Mucosa of rectum (tissue), 2 donors: ENCODE results near the gene CLCF1.

Experiments
- H3K27ac ChIP-seq, 2 donors: one replicate each; pipeline ENCODE4 v1.7.0; 2013; ENCODE audit warnings: inconsistent platforms in 2 of 2, low read depth in 2 of 2, low read length in 2 of 2
- H3K27me3 ChIP-seq, 2 donors: one replicate each; pipeline ENCODE4 v1.7.0; 2013; ENCODE audit warnings: low read length in 2 of 2; ENCODE audit not compliant: control insufficient read depth in 2 of 2, insufficient read depth in 2 of 2
- H3K36me3 ChIP-seq, 2 donors: one replicate each; pipeline ENCODE4 v1.7.0; 2013; ENCODE audit warnings: low read length in 2 of 2; ENCODE audit not compliant: control insufficient read depth in 2 of 2, insufficient read depth in 2 of 2
- H3K4me1 ChIP-seq, 2 donors: one replicate each; pipeline ENCODE4 v1.7.0; 2013; ENCODE audit warnings: low read length in 2 of 2, mild to moderate bottlenecking in 1 of 2; ENCODE audit not compliant: control insufficient read depth in 2 of 2, insufficient read depth in 2 of 2
- H3K4me3 ChIP-seq, 2 donors: one replicate each; pipeline ENCODE4 v1.7.0; 2013; ENCODE audit warnings: low read length in 2 of 2
- H3K9ac ChIP-seq, 2 donors: one replicate each; pipeline ENCODE4 v1.7.0; 2013; ENCODE audit warnings: low read length in 2 of 2, low read depth in 1 of 2, mild to moderate bottlenecking in 1 of 2
- H3K9me3 ChIP-seq, 2 donors: one replicate each; pipeline ENCODE4 v1.7.0; 2013; ENCODE audit warnings: low read length in 2 of 2; ENCODE audit not compliant: control insufficient read depth in 2 of 2
- donor health status: healthy.
- donor health status: Normal muscosa, but diverticular disease.

Gene CLCF1

DNA sequence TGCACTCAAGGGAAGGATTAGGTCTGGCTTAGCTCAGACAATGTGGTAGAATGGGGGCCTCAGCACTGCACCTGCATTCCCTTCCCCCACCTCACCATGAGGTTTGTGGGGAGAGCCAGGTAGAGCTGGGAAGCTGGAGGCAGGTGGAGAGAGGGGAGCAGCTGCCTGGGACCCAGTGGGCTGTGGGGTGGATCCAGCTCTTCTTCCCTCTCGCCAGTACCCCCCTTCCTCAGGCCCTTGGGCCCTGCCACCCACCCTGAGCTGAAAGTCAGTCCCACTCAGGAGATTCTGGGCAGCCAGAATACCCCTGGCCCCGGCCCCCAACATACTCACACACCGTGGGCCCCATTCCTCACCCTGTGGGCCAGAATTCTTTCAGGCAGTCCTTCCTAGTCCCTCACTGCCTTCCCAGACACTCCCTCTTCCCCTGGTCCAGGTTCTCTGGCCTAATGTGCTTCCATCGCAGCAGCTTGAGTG lies 17.0 kb downstream of the CLCF1 start:
- Histone ChIP-seq H3K27ac (peak overlapping the region; percentile 99 to 100), H3K9me3 (no peaks in the 10 kb centered on the region), H3K4me3 (peak overlapping the region; percentile 63 to 69), H3K4me1 (peaks cover 43 to 53% of the 10 kb centered on the region in 2 donors), H3K9ac (peak overlapping the region; percentile 71 to 99), H3K27me3 (no peaks in the 10 kb centered on the region), H3K36me3 (peaks cover 2 to 3% of the 10 kb centered on the region in 2 donors)

DNA sequence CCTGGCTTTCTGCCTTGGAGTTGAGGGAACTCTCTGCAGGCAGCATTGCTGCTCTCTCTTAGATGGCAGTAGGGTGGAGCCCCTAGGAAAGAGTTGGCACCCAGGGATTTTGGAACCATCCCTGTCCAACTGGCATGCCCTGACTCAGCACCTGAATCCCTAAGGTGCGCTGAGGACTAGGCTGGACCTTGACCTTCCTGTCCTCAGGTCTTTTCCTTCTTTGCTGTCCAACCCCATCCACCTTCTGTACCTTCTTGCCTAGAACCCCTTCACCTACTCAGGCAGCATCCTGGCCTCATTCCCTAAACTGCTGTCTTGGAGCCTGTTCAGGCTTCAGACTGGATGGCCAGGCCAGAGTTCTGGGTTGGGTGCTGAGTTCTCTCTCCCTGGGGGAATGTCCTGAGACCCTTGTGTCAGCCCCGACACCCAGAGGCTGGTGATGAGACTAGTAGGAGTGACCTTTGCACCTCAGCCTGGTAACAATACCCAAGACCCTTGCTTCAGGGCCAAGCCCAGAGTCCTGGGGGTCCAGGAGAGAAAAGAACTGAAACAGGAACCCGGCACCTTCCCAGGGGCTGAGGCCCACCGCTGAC lies 17.5 kb downstream of the CLCF1 start:
- Histone ChIP-seq H3K27me3 (no peaks in the 10 kb centered on the region), H3K4me3 (peak overlapping the region; percentile 63 to 69), H3K36me3 (peaks cover 3 to 5% of the 10 kb centered on the region in 2 donors), H3K4me1 (peaks cover 48 to 58% of the 10 kb centered on the region in 2 donors), H3K27ac (peak overlapping the region; percentile 99 to 100), H3K9me3 (no peaks in the 10 kb centered on the region), H3K9ac (peak overlapping the region; percentile 71 to 99)

DNA sequence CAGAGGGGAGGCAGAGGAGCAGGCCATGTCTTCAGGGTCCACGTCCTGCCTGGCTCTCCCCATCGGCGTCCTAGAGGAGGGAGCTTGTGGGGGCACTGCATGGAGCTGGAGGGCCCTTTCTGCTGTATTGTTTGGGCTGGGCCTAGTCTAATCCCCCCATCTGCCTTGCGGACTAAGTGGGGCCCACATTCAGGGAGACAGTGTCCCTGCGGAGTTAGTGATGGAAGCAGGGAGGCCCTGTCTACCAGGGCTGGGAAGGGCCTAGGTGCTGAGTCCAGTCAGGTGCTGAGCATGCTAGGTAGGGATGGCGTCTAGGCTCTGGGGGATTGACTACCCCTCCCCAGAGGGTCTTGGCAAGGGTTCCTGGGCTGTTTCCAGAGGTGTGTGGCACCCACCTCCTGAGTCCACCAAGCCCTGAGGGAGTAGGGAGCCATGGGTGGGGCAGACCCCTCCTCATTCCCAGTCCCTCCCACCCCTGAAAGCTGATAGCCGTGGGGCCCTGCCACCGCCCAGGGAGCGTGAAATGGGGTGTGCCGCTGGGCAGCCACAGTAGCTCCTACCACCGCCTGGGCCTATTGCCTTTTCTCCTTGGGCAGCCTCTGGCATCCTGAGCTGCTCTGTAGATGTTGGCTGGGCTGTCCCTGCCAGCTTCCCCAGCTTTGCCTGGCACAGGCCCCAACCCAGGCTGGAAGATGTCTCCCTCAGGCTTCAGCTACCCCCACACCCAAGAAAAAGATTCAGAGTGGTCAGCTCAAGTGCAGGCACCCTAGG lies 18.2 kb downstream of the CLCF1 start:
- peaks cover 3 to 5% of the 10 kb centered on the region in 2 donors for H3K36me3 ChIP-seq
- no peaks in the 10 kb centered on the region for H3K27me3 ChIP-seq
- H3K27ac ChIP-seq = peak overlapping the region; percentile 99 to 100
- peaks cover 50 to 59% of the 10 kb centered on the region in 2 donors for H3K4me1 ChIP-seq
- H3K9me3 ChIP-seq = no peaks in the 10 kb centered on the region
- peak overlapping the region; percentile 71 to 99 for H3K9ac ChIP-seq
- peak overlapping the region; percentile 34 to 69 for H3K4me3 ChIP-seq

DNA sequence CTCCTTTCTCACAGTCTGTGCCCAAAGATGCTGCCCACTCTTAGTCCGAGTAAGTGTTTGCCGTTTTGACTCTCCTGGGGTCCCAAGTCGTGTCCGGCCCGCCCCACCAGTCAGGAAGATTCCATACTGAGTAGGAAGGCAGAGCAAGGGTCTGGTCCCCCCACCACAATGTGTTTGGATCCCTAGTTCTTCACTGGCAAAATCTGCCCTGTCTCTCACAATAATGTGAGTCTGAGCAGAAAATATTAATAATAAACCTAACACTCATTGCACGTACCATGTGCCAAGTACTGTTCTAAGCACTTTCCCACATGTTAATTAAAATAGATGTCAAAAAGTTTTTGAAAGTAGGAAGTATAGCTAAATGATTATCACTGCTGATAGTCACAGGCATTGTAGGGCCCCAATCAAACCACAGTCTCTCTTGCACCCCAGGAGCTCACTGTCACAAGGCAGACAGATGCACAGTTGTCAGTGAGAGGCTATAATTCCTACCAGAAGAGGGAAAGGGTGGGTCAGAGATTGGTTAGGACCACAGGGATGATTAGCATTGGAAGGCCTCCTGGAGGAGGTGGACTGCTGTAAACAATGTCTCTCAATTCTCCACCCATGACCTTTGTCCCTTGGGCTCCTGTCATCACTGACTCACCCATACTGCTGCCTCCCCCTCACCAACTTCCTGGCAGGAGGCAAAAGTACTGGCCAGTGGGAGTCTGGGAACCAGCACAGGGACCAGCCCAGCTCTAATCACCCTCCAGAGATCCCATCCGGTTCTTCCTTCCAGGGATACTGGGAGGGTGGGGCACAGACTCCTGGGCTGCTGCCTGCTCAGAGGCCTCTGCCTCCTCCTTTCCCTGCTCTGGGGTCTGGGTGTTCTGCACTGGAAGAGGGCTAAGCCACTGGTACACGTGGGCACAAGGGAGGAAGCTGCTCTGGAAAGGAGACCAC lies 19.0 kb downstream of the CLCF1 start:
- Histone ChIP-seq H3K9me3 (no peaks in the 10 kb centered on the region), H3K4me1 (peaks cover 51 to 59% of the 10 kb centered on the region in 2 donors), H3K4me3 (peak overlapping the region; percentile 65 to 97), H3K9ac (peak overlapping the region; percentile 72 to 99), H3K27ac (peak overlapping the region; percentile 99 to 100), H3K36me3 (peaks cover 3 to 5% of the 10 kb centered on the region in 2 donors), H3K27me3 (no peaks in the 10 kb centered on the region)

DNA sequence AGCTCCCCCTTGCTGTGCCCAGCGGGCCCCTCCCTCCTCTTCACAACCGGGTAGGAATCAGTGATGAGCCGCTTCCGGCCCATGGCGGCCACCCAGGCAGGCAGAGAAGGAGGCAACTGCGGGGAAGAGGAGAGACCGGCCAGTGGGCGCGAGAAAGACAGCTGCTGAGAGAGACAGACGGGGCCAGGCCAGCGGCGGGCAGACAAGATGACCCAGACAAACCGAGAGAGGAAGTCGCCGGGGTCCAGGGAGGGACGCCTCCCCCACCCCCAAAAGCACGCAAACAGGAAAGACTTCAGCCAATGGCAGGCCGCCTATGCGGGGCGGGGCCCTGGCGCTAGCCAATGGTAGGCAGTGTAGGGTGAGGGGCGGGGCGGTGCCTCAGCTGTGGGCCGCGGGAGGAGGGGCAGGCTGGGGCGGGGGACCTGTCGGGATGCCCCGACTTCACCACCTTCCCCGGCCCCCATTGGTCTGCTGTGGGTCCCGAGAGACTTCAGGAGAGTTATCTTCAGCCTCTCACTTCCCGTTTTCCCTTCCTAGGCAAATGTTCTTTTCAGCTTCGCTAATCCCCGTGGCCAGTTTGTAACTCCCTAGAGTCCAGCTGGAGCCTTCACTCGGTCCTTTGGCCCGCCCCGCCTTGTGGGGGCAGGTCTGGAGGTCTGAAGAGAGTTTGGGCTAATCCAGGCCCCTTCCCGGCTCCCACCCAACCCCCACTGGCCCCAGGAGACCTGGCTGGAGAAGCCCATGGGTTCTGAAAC lies 19.9 kb downstream of the CLCF1 start, which contains the start of gene POLD4:
POLD4 (minus strand) TSS at position 230 of the 758 bp plus-strand sequence; CDS start at position 83, 147 bp downstream.
- Histone ChIP-seq H3K4me3 (peak within 1 kb of the TSS; percentile 93 to 97), H3K36me3 (peaks cover 3 to 5% of the 10 kb centered on the region in 2 donors), H3K9me3 (no peaks in the 10 kb centered on the region), H3K9ac (peak within 1 kb of the TSS; percentile 99), H3K4me1 (peaks cover 51 to 65% of the 10 kb centered on the region in 2 donors), H3K27ac (peak within 1 kb of the TSS; percentile 99 to 100), H3K27me3 (no peaks in the 10 kb centered on the region)

DNA sequence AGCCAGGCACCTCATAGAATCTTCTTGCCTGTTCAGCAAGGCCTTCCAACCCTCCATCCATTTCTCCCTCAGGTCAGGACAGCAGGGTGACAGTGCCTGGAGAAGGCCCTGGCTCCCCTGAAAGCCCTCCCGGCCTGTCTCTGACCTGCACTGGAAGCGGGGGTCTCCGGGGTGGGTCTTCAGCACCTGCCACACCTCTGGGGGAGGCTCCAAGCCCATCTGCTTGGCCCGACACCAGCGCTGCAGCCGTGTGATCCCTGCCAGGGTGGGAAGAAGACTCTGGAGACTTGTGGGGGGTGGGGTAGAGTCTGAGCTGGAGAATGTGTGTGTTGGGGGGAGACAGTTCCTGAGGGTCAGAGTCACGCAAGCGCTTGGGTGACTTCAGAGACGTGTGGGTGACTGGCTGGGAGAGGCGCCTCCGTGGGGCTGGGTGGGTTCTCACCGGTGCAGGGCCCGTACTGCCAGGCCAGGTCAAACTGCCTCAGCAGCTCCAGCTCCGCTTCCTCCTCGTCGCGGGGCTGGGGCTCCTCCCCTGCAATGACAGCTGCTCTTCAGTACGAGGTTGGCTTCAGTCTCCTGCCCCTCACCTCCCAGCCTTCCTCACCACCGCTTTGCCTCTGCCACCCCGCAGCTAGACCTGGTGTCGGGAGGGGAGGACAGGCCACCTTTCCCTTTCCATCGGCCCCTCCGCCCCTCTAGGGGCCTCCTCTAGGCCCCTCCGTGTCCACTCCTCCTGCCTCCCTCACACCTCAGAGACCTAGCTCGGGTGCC lies 20.7 kb downstream of the CLCF1 start:
- Histone ChIP-seq H3K9ac (peak overlapping the region; percentile 99), H3K36me3 (peaks cover 3 to 5% of the 10 kb centered on the region in 2 donors), H3K9me3 (no peaks in the 10 kb centered on the region), H3K4me1 (peaks cover 51 to 72% of the 10 kb centered on the region in 2 donors), H3K27me3 (no peaks in the 10 kb centered on the region), H3K27ac (peak overlapping the region; percentile 99 to 100), H3K4me3 (peak overlapping the region; percentile 93 to 97)

DNA sequence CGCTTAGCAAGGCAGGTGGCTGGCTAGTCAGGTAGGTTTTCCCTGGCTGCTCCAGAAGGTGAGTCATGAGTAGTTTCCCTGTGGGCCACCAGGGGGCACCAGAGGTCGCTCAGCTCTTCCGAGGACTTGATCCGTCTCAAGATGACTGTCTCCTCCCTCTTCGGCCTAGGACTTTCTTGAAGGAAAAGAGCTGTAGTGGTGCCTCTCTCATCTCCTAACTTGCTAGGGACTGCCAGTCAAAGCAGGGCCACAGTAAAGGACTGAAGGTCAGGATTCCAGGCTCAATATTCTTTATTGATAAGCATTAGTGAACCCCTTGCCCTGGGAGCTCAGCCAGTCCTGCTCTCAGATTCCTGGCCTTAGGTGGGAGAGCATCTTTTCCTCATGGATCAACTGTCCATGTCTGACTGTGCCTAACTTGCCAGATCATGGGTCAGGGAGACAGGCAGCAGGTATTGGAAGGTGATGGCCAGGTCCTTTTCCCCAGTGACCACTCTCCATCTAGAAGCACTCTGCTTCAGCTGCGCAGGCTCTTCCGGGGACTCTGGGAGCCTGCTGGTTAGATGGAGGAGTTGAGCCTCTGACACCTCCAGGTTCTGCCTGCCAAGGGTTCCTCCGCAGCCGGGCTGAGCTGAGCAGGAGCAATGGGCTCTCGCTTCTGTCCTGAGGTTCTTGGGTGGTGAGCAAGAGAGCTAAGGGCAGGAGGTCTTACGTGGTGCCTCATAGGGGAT lies 22.0 kb downstream of the CLCF1 start:
- H3K9ac ChIP-seq = peak overlapping the region; percentile 48 to 62
- peaks cover 46 to 71% of the 10 kb centered on the region in 2 donors for H3K4me1 ChIP-seq
- H3K27ac ChIP-seq = peak overlapping the region; percentile 85 to 87
- no peaks in the 10 kb centered on the region for H3K9me3 ChIP-seq
- H3K27me3 ChIP-seq = no peaks in the 10 kb centered on the region
- H3K36me3 ChIP-seq = peaks cover 3 to 5% of the 10 kb centered on the region in 2 donors
- H3K4me3 ChIP-seq = peak overlapping the region; percentile 28 to 59

DNA sequence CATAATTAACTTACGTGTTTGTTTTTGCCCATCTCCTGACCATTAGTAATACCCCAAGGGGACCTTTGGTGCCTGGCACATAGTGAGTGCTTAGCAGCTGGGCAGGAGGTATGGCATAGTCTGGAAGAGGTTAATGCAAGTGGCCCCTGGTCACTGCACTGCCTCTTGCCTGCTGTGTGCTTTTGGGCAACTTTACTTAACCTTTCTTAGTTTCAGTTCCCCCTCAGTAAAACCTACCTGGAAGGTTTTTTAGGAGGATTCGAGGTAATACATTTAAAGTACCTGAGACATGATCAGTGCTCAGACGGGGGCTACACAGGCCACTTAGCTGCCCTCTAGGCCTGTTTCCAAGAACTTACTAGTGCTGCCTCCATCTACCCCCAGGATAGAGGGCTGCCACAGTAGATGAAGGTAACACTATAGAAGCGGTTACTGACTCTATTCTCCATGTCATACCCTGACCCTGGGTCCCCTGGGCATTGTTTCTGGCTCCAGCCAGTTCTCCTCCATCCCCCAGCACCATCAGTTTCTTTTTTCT lies 23.4 kb downstream of the CLCF1 start:
- Histone ChIP-seq H3K27me3 (no peaks in the 10 kb centered on the region), H3K4me1 (peaks cover 45 to 70% of the 10 kb centered on the region in 2 donors), H3K36me3 (peaks cover 3 to 5% of the 10 kb centered on the region in 2 donors), H3K27ac (no peak overlapping the region), H3K9me3 (no peaks in the 10 kb centered on the region), H3K9ac (no peak overlapping the region), H3K4me3 (no peak overlapping the region)
